H1 (cell line): ENCODE measurements around the gene MED10. TPM values are rescaled to one million over a fixed set of nuclear protein-coding genes. Genes with fewer than 3 reads are reported as not detected.

Source experiments
- ATF3 ChIP-seq: IDR thresholded peaks from 2 replicates; pipeline ENCODE4 v1.6.1; 2011; ENCODE audit warnings: low read depth, mild to moderate bottlenecking, low read length; ENCODE audit not compliant: insufficient read depth
- CBX8 ChIP-seq: fragments of 300-800, 300-1000 bp; sonication (generic); IDR thresholded peaks from 2 replicates; pipeline ENCODE4 v1.7.1; 2016; ENCODE audit warnings: low read depth, low read length, borderline replicate concordance
- SP4 ChIP-seq: IDR thresholded peaks from 2 replicates; pipeline ENCODE4 v1.6.1; 2012; ENCODE audit warnings: low read length, inconsistent platforms
- polyA plus RNA-seq, 7 experiments: library from polyadenylated mRNA; depleted of rRNA in 3 of 7; stranded (reverse) in 5 of 7; unstranded in 2 of 7; fragments of >200 nt in 5 of 7; fragments of 200-250 nt in 2 of 7; gene quantifications; 1 replicate in 5 of 7; 2 replicates in 1 of 7; 4 replicates in 1 of 7; pipeline versions ENCODE4 v1.2.1 to v1.2.3, GENCODE V29; 2011 to 2013; ENCODE audit warnings: missing spikeins in 2 of 7, mixed read lengths in 2 of 7
- total RNA-seq: library from RNA; stranded (reverse); fragmentation: NEBNext Ultra II Directional; extraction: Animal tissue kit (Norgen Biotek cat#: 25700); gene quantifications from 2 replicates; pipeline ENCODE4 v1.2.1, GENCODE V29; 2021

Gene MED10
- total and polyA plus RNA-seq, 2 of the 8 experiments (the other 6 are each of a cell fraction or from before 2014, with no cell fraction given), result 20.1 to 23.2 TPM

- no peak for TF ChIP-seq CBX8
- no peak for TF ChIP-seq SP4
- no peak for TF ChIP-seq ATF3
Observed at GRCh38 chr5:6365977-6366590, 12.3 kb downstream of the MED10 start (continued).
